GM18511 (cell line): Measurements from ENCODE around the gene CDC5L.

Source experiments
- ATAC-seq: cut with Tn5 transposase; IDR thresholded peaks from one replicate; pipeline ENCODE4 v1.9.1; 2021; ENCODE audit warnings: mild to moderate bottlenecking, moderate library complexity; ENCODE audit not compliant: unreplicated experiment

The CDC5L gene

GRCh38 chr6:44473393-44474189, 86.1 kb downstream of the CDC5L start:
- ATAC-seq: no peak

GRCh38 chr6:44474190-44474631, 86.7 kb downstream of the CDC5L start:
- no peak for ATAC-seq

DNA sequence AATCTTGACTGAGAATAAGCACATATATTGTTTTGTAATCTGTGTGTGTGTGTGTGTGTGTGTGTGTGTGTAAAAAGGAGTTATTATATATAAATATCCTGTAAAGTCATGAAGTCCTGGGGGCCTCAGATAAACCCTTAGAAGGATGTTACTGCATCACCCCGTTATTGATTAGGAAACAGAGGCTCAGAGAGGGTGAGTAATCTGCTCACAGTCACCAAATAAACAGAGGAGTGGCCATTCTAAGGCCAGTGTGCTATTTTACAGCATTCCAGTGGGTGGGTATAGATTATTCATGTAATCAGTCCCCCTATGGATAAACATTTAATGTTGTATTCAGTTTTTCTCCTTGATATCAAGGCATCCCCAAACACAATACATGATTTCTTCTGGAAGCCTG, 87.1 kb downstream of the CDC5L start:
- no peak for ATAC-seq

GRCh38 chr6:44475417-44475778, 87.9 kb downstream of the CDC5L start:
- peak; percentile 32 for ATAC-seq

DNA sequence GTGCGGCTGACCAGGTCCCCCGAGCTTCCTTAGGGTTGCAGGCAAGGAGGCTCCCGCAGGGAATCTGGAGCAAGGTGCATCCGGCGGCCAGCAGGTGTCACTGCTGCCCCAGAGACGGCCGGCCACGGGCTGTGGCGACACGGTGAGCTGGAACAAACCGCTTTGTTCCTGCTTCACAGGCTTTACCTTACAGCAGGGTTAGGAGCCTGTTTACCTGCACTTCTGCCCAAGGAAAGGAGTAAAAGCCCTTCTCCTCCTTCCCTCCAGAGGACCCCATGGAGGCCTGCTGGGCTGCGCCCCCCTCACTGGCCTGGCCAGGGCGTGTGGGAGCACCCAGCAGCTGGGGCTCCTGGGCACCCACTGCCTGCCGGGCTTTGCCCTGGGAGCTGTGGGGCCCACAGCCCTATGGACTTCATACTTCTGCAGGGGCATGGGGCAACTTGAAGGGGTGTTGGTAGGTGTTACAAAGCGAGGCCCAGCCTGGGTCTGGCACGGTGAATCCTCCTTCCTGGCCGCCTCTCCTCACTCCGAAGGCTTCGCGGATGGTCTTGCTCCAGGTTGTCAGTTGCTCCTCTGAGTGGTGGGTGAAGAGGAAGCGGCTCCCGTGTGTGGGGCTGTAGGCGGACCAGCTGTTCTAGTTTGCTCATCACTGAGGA, 88.4 kb downstream of the CDC5L start:
- peak; percentile 90 for ATAC-seq

DNA sequence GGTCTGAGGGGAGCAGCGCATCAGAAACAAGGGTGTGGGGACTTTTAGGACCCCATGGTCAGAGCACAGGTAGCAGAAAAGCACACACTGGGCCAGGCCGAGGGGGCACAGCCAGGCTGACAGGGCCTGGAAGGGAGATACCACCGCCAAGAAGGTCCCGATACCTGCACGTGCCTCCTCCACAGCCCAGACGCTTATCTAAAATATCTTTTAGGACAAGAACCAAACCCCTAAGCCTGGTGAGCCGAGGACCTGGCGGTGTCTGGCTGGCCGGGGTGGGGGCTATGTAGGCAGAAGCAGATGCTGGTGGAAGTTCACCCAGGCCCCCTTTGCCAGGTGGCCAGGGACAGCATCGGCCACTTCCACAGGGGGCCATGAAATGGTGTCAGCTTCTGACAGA, 89.3 kb downstream of the CDC5L start:
- ATAC-seq: no peak

- no peak for ATAC-seq
Measured at GRCh38 chr6:44477293-44477894, 89.9 kb downstream of the CDC5L start.

DNA sequence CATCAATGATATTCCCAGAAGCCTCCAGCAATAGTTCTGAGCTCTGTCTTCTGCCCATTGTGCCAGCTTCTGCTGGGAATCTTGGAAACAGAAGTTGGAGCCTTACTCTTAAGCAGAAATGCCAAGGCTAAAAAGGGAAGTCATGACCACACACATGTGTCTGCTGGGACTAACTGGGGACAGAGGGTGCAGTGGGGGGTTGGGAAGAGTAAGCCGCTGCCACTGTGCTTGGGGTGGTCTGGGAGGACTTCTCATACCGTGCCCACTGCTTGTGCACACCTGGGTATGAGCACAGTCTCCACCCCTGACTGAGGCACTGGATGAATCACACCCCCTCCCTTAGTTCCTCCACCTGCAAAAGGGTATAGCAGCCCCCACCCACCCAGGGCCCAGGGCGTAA, 90.7 kb downstream of the CDC5L start:
- ATAC-seq: no peak

GRCh38 chr6:44478591-44479254, 91.2 kb downstream of the CDC5L start:
- no peak for ATAC-seq

DNA sequence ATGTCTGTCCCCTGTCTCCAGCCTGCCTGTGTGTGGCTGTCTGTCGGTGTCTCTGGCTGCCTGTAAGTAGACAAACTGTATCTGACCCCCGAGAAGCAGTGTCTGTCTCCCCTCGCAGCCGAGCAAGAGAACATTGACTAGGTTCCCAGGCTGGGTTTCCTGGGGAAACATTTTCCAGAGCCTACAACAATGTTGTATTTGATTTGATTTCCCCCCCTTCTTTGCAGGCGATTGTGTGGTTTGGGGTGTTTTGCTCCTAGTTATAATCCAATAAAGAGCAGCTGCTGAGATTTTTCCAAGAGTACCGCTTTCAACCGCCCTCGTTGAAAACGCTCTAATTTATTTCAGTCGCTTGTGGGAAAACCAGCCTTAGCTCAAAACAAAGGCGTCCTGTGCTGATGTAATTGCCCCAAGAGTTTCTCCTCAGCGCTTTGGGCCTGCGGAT, 92.6 kb downstream of the CDC5L start:
- no peak for ATAC-seq

- ATAC-seq: no peak
Measured at GRCh38 chr6:44481056-44481455, 93.5 kb downstream of the CDC5L start.

- no peak for ATAC-seq
Measured at GRCh38 chr6:44481760-44482159, 94.3 kb downstream of the CDC5L start.

DNA sequence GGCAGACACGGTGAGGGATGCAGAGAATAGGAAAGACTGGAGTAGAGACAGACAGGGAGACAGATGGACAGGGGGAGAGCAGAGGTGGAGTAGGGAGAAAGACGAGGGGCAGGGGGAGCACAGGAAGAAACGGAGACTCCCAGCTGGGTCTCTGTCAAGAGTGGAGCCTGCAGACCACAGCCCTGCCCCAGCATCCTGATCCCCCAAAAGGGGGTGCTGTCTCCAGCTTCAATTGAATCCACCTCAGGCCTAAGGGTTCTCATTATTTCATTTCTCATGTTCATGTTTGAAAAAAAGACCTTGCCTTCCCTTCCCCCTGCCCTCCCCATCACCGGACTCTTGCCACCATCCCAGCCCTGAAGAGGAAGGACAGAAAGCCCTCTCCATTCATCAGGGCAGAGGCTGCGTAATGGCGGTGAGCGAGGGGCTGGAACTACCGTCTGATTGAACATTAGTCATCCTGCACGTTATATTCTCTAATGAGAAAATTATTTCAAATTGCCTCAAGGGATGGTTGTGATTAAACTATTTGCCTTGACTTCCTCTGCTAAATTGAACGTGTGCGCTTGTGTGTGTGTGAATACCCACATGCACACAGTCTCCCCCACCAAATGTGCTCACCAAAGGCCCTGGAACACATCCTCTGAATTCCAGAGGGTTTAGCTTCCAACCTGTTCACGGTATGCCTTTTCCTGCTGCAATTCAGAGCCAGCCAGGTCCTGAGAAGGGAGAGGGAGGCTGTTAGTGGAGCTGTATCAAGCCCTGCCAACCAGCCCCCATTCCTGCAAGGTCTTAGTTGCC, 98.3 kb downstream of the CDC5L start:
- ATAC-seq: no peak

DNA sequence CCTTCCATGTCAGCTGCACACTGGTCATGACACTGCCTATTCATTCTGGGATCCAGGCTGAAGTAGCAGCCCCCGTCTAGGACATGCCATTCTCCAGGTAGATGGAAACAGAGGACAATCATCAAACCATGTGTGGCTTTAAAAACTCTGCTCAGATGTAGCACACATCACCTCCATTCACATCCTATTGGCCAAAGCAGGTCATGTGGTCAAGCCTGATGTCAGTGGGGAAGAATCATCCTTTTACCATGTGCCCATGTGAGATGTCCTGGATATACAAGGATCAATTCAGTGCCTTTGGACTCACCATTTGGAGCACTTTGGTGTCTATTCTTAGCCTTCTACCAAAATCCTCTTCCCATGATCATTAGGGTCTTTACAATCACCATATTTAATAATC, 99.5 kb downstream of the CDC5L start:
- ATAC-seq: no peak

- no peak for ATAC-seq
Measured at GRCh38 chr6:44487586-44487985, 100.1 kb downstream of the CDC5L start.

GRCh38 chr6:44489910-44490604, 102.6 kb downstream of the CDC5L start:
- no peak for ATAC-seq

GRCh38 chr6:44493132-44493531, 105.6 kb downstream of the CDC5L start:
- ATAC-seq: no peak

- ATAC-seq: no peak
Measured at GRCh38 chr6:44493593-44493992, 106.1 kb downstream of the CDC5L start.

DNA sequence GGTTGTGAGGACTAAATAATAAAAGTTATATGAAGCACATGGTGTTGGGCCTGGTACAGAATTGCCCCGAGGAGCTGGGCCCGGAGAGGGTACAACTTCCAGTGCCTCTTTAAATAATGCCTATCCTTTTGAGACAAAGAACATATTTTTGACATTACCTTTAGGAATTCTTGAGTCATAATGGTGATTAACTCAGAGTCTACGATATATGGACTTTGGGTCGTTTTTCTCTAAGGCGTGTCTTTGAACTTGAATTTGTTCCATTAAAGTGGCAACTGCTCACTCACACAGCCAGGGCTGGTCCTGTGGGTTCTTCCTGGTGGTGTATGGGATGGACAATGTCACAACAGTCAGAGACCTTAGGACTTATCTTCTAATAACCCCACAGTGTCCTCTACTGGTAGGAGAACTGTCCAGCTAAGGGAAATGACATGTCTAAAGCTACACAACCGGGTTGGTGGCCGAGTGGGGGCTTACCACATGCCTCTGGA, 106.5 kb downstream of the CDC5L start:
- ATAC-seq: no peak
